Osteocyte (in vitro differentiated cells): ENCODE results near the gene XRN1. TPM values are rescaled to one million over a fixed set of nuclear protein-coding genes. Genes with fewer than 3 reads are reported as not detected.

ENCODE experiments used
- DNase-seq: peaks from one replicate; pipeline ENCODE4 v3.0.0; 2021; ENCODE audit warnings: mixed read lengths; ENCODE audit not compliant: unreplicated experiment; ENCODE audit errors: extremely low spot score
- H3K27ac Mint-ChIP-seq: one replicate; pipeline ENCODE4 v1.8.0; 2021; ENCODE audit warnings: mild to moderate bottlenecking, mixed read lengths; ENCODE audit not compliant: unreplicated experiment
- H3K27me3 Mint-ChIP-seq: one replicate; pipeline ENCODE4 v1.8.0; 2021; ENCODE audit warnings: mixed read lengths; ENCODE audit not compliant: unreplicated experiment
- H3K36me3 Mint-ChIP-seq: one replicate; pipeline ENCODE4 v1.8.0; 2021; ENCODE audit warnings: mixed read lengths; ENCODE audit not compliant: unreplicated experiment
- H3K4me1 Mint-ChIP-seq: one replicate; pipeline ENCODE4 v1.8.0; 2021; ENCODE audit warnings: mixed read lengths; ENCODE audit not compliant: unreplicated experiment
- H3K4me3 Mint-ChIP-seq: one replicate; pipeline ENCODE4 v1.8.0; 2021; ENCODE audit warnings: mild to moderate bottlenecking, moderate library complexity, mixed read lengths; ENCODE audit not compliant: unreplicated experiment
- H3K9me3 Mint-ChIP-seq: one replicate; pipeline ENCODE4 v1.8.0; 2021; ENCODE audit warnings: mixed read lengths; ENCODE audit not compliant: unreplicated experiment
- total RNA-seq: library from RNA; stranded (reverse); gene quantifications from 2 replicates; pipeline ENCODE4 v1.2.1, GENCODE V29; 2021
- TF ChIP-seq, protein P1 (sequence below): fragments of 200-600 bp; sonication (generic); IDR thresholded peaks from 2 replicates; pipeline ENCODE4 v1.5.0; 2021; ENCODE audit warnings: antibody characterized with exemption, mild to moderate bottlenecking, moderate library complexity

The XRN1 gene
- total RNA-seq, 1 donor from 2014 or later: 47.3 TPM

DNA sequence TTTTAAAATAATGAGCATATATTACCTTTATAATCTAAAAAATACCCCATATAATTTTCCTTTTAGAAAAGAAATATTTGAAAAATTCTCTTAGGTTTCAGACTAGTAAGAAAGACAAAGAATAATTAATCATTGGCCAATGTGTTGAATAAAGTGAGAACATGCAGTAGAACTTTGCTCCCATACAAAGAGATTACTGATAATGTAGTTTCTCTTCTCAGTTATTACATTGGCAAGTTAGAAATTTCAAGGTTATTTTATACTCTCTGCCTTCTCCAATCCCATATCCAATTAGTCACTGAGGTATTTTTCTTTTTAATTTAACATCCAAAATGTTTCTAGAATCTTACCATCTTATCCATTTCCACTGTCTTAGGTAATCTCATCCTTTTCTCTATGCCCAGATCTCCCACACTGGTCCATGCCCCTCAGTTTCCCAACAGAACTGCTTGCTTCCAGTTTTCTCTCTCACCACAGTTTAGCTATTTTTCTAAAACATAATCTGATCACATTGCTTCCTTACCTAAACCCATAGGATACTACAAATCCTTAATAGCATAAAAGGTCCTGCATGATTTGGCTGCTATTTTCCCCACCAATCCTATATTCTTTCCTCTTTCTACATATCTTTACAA is 10.8 kb downstream of the XRN1 start:
- TF ChIP-seq, protein P1, sequence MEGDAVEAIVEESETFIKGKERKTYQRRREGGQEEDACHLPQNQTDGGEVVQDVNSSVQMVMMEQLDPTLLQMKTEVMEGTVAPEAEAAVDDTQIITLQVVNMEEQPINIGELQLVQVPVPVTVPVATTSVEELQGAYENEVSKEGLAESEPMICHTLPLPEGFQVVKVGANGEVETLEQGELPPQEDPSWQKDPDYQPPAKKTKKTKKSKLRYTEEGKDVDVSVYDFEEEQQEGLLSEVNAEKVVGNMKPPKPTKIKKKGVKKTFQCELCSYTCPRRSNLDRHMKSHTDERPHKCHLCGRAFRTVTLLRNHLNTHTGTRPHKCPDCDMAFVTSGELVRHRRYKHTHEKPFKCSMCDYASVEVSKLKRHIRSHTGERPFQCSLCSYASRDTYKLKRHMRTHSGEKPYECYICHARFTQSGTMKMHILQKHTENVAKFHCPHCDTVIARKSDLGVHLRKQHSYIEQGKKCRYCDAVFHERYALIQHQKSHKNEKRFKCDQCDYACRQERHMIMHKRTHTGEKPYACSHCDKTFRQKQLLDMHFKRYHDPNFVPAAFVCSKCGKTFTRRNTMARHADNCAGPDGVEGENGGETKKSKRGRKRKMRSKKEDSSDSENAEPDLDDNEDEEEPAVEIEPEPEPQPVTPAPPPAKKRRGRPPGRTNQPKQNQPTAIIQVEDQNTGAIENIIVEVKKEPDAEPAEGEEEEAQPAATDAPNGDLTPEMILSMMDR: no peak
- Mint-ChIP-seq H3K27ac (no peak overlapping the region), H3K4me3 (no peak overlapping the region), H3K36me3 (peaks cover 8% of the 10 kb centered on the region), H3K4me1 (peaks cover 3% of the 10 kb centered on the region), H3K27me3 (no peaks in the 10 kb centered on the region), H3K9me3 (no peaks in the 10 kb centered on the region)
- DNase-seq: no peak

GRCh38 chr3:142434503-142434902 is 13.3 kb downstream of the XRN1 start:
- no peaks in the 10 kb centered on the region for H3K9me3 Mint-ChIP-seq
- H3K27me3 Mint-ChIP-seq: no peaks in the 10 kb centered on the region
- H3K4me3 Mint-ChIP-seq: no peak overlapping the region
- H3K27ac Mint-ChIP-seq: no peak overlapping the region
- peaks cover 3% of the 10 kb centered on the region for H3K4me1 Mint-ChIP-seq
- DNase-seq: no peak
- H3K36me3 Mint-ChIP-seq: peaks cover 21% of the 10 kb centered on the region
- TF ChIP-seq, protein P1: no peak

- DNase-seq: no peak
- Mint-ChIP-seq H3K9me3 (no peaks in the 10 kb centered on the region), H3K36me3 (peaks cover 32% of the 10 kb centered on the region), H3K27ac (no peak overlapping the region), H3K27me3 (no peaks in the 10 kb centered on the region), H3K4me3 (no peak overlapping the region), H3K4me1 (peaks cover 3% of the 10 kb centered on the region)
- TF ChIP-seq, protein P1: no peak
Measured at GRCh38 chr3:142433110-142433509, 14.7 kb downstream of the XRN1 start.

DNA sequence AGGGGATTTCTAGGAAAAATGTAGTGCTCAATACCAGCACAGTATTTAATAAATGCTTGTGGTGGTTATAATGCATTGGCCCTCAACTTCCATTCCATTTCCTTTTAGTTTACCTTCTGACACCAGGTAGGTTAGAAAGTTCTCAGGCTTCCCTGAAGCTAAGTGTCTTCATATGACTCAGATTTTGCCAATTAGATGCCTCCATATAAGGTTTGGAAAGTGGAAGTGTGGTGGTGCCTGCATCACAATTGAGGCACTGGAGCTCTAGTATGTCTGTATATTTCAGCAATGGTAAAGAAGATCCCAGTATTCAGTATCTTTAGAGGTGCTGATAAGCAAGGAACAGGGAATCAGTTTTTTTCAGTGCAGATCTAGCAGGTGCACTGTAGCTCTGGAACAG is 18.3 kb downstream of the XRN1 start:
- H3K9me3 Mint-ChIP-seq: no peaks in the 10 kb centered on the region
- DNase-seq: no peak
- H3K27me3 Mint-ChIP-seq: no peaks in the 10 kb centered on the region
- H3K4me3 Mint-ChIP-seq: no peak overlapping the region
- no peak overlapping the region for H3K27ac Mint-ChIP-seq
- H3K36me3 Mint-ChIP-seq: peaks cover 32% of the 10 kb centered on the region
- no peaks in the 10 kb centered on the region for H3K4me1 Mint-ChIP-seq
- TF ChIP-seq, protein P1: no peak

- H3K36me3 Mint-ChIP-seq: peaks cover 37% of the 10 kb centered on the region
- TF ChIP-seq, protein P1: no peak
- H3K27ac Mint-ChIP-seq: no peak overlapping the region
- H3K4me3 Mint-ChIP-seq: no peak overlapping the region
- no peaks in the 10 kb centered on the region for H3K4me1 Mint-ChIP-seq
- DNase-seq: no peak
- no peaks in the 10 kb centered on the region for H3K27me3 Mint-ChIP-seq
- no peaks in the 10 kb centered on the region for H3K9me3 Mint-ChIP-seq
Measured at GRCh38 chr3:142424754-142425153, 23.1 kb downstream of the XRN1 start.
